SHP77 (cell line): ENCODE data around the gene MRPL53.

Experiments used
- DNase-seq, 2 experiments: peaks; one replicate each; lab custom pipeline; 2025; lab: John Stamatoyannopoulos, UW

MRPL53 gene

GRCh38 chr2:74428675-74429074 is 43.8 kb downstream of the MRPL53 start:
- no peak for DNase-seq

GRCh38 chr2:74427551-74427950 is 44.9 kb downstream of the MRPL53 start:
- DNase-seq: no peak

- DNase-seq: no peak
Observed at GRCh38 chr2:74426181-74426758, 46.2 kb downstream of the MRPL53 start.

- DNase-seq: no peak
Observed at GRCh38 chr2:74425523-74425922, 47.0 kb downstream of the MRPL53 start.

GRCh38 chr2:74424995-74425406 is 47.5 kb downstream of the MRPL53 start:
- DNase-seq: no peak

GRCh38 chr2:74424139-74424992 is 48.1 kb downstream of the MRPL53 start:
- DNase-seq: no peak

GRCh38 chr2:74423231-74424095 is 49.0 kb downstream of the MRPL53 start:
- DNase-seq: no peak
